Parathyroid adenoma (tissue), 2 donors: ENCODE measurements around the gene DNAJC28.

Experiments
- H2AFZ ChIP-seq: fragments of 300-600 bp; sonication (generic); one replicate; pipeline ENCODE4 v1.7.0; 2017; ENCODE audit warnings: antibody characterized with exemption, mild to moderate bottlenecking
- H3K27ac ChIP-seq: fragments of 300-600 bp; sonication (generic); one replicate; pipeline ENCODE4 v1.7.0; 2017
- H3K27me3 ChIP-seq: fragments of 300-600 bp; sonication (generic); one replicate; pipeline ENCODE4 v1.7.0; 2017; ENCODE audit warnings: low read length; ENCODE audit not compliant: control insufficient read depth, insufficient read depth
- H3K36me3 ChIP-seq: fragments of 300-600 bp; sonication (generic); one replicate; pipeline ENCODE4 v1.7.0; 2017; ENCODE audit warnings: low read length; ENCODE audit not compliant: control insufficient read depth, insufficient read depth
- H3K4me1 ChIP-seq: fragments of 300-600 bp; sonication (generic); one replicate; pipeline ENCODE4 v1.7.0; 2017; ENCODE audit warnings: control low read depth
- H3K4me2 ChIP-seq: fragments of 300-600 bp; sonication (generic); one replicate; pipeline ENCODE4 v1.7.0; 2017; ENCODE audit warnings: low read length
- H3K4me3 ChIP-seq: fragments of 300-600 bp; sonication (generic); one replicate; pipeline ENCODE4 v1.7.0; 2017; ENCODE audit warnings: low read depth, low read length
- H3K79me2 ChIP-seq: fragments of 300-600 bp; sonication (generic); one replicate; pipeline ENCODE4 v1.7.0; 2017; ENCODE audit warnings: control low read depth
- H3K9ac ChIP-seq: fragments of 300-600 bp; sonication (generic); one replicate; pipeline ENCODE4 v1.7.0; 2017; ENCODE audit warnings: mild to moderate bottlenecking
- H3K9me3 ChIP-seq: fragments of 300-600 bp; sonication (generic); one replicate; pipeline ENCODE4 v1.7.0; 2017; ENCODE audit warnings: low read length; ENCODE audit not compliant: control insufficient read depth
- CTCF ChIP-seq: fragments of 300-600 bp; sonication (generic); IDR thresholded peaks from one replicate; pipeline ENCODE4 v1.7.0; 2017; ENCODE audit warnings: antibody characterized with exemption, mild to moderate bottlenecking
- donor health status: primary hyperparathyroidism.

Gene DNAJC28

GRCh38 chr21:33491373-33492102 lies at the start of gene DNAJC28:
Gene DNAJC28 (minus strand): TSS chr21:33491716. CDS start chr21:33489393, 2,323 bp downstream.
- Histone ChIP-seq H3K4me3 (peak within 1 kb of the TSS; percentile 96), H3K4me2 (peak within 1 kb of the TSS; percentile 94), H3K9ac (peak within 1 kb of the TSS; percentile 53), H3K27me3 (no peaks in the 10 kb centered on the region), H3K9me3 (no peaks in the 10 kb centered on the region), H3K27ac (peak within 1 kb of the TSS; percentile 85), H3K36me3 (no peaks in the 10 kb centered on the region), H3K79me2 (no peaks in the 10 kb centered on the region), H3K4me1 (no peaks in the 10 kb centered on the region), H2AFZ (peak within 1 kb of the TSS; percentile 93)
- no peak for TF ChIP-seq CTCF

- peak overlapping the region; percentile 100 for H3K27ac ChIP-seq
- H3K4me2 ChIP-seq: peak overlapping the region; percentile 85
- H3K4me1 ChIP-seq: no peaks in the 10 kb centered on the region
- peak overlapping the region; percentile 88 for H2AFZ ChIP-seq
- no peaks in the 10 kb centered on the region for H3K27me3 ChIP-seq
- H3K36me3 ChIP-seq: no peaks in the 10 kb centered on the region
- TF ChIP-seq CTCF: no peak
- H3K9ac ChIP-seq: no peak overlapping the region
- no peaks in the 10 kb centered on the region for H3K9me3 ChIP-seq
- peak overlapping the region; percentile 88 for H3K4me3 ChIP-seq
- H3K79me2 ChIP-seq: peaks cover 11% of the 10 kb centered on the region
These were observed 49.7 kb upstream of the DNAJC28 start for GRCh38 chr21:33541105-33541711.

- no peak for TF ChIP-seq CTCF
- Histone ChIP-seq H3K4me1 (no peaks in the 10 kb centered on the region), H3K4me3 (no peak overlapping the region), H3K27ac (no peak overlapping the region), H2AFZ (no peak overlapping the region), H3K9me3 (no peaks in the 10 kb centered on the region), H3K4me2 (no peak overlapping the region), H3K79me2 (peaks cover 11% of the 10 kb centered on the region), H3K9ac (no peak overlapping the region), H3K36me3 (no peaks in the 10 kb centered on the region), H3K27me3 (no peaks in the 10 kb centered on the region)
These were observed 49.2 kb upstream of the DNAJC28 start for GRCh38 chr21:33540711-33541104.

- Histone ChIP-seq H3K36me3 (no peaks in the 10 kb centered on the region), H3K27ac (no peak overlapping the region), H2AFZ (no peak overlapping the region), H3K27me3 (no peaks in the 10 kb centered on the region), H3K9ac (no peak overlapping the region), H3K4me1 (no peaks in the 10 kb centered on the region), H3K4me3 (no peak overlapping the region), H3K79me2 (peaks cover 11% of the 10 kb centered on the region), H3K9me3 (no peaks in the 10 kb centered on the region), H3K4me2 (no peak overlapping the region)
- no peak for TF ChIP-seq CTCF
These were observed 48.1 kb upstream of the DNAJC28 start for GRCh38 chr21:33539616-33540015.
